ENCODE results near the gene NCOA6.
"Not testable (repeated sequence)": the region's sequence is repeated elsewhere in the genome, so short reads cannot be mapped to it uniquely, and the experiment has no call there.

Gene NCOA6

DNA sequence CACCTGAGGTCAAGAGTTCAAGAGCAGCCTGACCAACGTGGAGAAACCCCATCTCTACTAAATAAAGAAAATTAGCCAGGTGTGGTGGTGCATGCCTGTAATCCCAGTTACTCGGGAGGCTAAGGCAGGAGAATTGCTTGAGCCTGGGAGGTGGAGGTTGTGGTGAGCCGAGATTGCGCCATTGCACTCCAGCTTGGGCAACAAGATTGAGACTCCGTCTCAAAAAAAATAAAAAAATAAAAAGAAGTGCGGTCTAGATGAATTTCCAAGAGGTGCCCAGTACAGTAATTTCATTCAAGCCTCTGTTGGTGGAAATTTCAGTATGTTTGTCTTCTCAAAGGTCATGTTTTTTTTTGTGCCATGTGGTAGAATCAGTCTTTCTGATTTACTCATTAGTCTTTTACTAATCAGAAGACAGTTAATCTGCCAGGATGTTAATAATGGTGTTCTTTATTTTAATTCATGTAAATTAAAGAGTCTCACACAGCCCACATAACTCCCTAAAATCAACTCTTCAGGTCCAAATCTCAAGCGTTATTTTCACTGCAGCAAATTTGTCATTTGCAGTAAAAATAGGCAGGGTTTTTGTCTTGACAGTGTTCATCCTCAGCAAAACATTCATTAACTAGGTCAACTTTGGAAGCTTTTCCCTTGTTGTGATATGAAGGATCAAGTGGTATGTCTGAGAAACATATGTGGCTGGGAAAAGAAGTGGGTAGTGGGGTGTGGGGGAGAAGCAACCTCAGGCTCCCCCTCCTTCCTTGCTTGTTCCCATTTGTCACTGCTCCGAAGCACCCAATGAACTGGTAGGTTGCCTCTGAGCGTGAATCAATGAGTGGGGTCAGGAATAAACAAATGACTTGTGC lies 108.0 kb downstream of the NCOA6 start:
- DNase-seq = no peak

DNA sequence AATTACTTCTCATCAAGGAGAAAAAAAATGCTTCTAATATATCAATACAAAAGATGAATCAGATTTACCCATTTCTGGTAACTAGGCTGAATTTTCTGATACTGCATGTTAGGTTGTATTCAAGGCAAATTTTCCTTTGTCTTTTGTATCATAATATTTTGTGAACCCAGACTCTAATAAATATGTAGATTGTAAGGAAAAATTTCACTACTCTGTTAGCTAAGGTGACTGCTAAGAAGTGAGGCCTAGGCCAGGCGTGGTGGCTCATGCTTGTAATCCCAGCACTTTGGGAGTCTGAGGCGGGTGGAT lies 108.6 kb downstream of the NCOA6 start:
- DNase-seq = no peak

DNA sequence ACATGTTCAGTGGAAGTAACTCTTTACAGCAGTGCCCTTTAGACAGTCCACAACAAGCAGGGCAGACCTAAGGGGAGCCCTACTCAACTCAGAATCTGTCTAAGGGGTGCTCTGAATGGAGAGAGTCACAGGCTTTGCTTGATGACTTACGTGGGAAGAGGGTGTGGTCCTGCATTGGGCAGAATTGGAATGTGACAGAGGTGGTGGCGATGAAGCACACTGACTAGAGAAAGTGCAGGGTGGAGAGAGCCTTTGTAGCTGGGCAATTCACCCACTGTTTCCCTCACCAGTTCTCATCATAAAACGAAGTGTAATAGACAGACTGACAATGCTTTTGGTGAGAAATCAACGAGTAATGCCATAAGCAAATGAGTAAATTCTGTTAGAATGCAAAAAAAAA lies 110.1 kb downstream of the NCOA6 start:
- no peak for DNase-seq

DNA sequence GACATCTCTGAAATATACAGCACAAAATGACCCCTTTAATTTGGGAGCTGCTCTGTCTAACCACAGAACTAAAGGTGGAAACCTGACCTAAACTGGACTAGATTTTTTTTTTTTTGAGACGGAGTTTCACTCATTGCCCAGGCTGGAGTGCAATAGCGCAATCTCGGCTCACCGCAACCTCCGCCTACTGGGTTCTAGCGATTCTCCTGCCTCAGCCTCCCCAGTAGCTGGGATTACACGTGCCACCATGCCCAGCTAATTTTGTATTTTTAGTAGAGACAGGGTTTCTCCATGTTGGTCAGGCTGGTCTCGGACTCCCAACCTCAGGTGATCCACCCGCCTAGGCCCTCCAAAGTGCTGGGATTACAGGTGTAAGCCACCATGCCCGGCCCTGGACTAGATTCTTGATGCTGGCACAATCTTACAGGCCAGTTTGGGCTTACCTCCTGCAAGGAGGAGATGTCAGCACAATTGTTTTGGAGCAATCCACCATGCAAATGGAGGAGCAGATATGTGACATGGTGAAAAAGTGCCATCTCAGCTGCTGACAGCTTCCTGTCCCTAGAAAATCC lies 111.4 kb downstream of the NCOA6 start:
- DNase-seq = not testable (repeated sequence)

DNA sequence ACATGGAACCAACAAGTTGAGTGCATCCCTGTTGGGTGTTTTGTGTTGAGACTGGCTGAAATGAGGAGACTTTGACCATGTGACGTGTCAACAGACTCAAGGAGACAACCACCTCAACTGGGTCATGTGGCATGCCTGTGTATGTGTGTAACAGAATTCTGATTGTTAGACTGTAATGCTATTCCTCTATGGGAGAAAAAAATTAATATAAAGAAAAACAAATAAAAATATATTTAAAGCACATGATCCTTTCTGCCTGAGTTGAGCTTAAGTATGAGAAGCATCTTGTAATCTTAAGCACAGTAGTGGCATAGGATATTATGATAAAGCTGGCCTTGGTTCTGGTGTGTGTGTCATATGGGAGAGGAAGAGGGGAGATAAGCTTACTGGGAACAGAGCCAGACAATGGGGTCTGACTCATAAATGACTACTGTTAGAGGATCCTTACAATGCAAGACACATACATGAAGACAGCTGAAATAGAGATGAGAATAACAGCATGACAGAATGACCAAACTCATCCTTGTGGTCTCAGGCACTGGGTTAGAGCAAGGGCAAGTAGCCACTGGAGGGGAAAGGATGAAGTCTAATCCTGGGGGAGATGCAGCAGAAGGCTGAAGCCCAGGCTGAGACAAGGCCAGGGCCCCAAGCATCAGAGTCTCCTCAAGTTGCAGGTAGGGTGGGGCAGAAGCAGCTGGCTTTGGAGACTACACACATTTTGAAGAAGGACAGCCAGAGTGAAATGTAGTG lies 112.1 kb downstream of the NCOA6 start:
- DNase-seq = no peak

DNA sequence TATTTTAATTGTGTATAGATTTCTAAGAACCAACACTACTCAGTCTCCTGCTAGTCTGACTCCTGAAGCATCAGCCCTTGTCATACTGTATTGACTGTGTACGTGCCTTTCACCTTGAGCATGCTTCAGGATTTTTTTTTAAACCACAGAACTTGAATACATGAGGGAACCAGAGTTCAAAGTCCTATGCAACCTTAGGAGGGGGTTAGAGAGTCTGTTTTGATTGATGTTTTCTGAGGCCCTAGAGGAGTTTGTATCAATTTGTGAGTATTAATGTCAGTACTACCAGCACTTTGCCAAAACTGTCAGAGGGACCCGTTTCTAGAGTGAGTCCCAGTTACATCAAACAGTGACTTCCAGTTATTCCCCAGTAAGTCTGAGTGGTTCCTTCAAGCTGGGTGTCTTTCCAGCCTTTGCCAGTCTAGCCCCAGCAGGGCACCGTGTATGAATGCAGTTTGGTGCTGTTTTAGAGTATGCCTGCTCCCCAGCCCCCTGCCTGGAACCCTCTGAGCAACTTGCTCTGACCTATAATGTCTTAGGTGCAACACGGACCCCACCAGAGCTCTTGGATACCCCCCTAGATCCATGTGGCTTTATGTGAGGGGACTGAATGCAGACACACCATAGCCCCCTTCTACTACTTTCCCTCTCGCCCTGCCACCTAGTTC lies 112.8 kb downstream of the NCOA6 start:
- no peak for DNase-seq

DNA sequence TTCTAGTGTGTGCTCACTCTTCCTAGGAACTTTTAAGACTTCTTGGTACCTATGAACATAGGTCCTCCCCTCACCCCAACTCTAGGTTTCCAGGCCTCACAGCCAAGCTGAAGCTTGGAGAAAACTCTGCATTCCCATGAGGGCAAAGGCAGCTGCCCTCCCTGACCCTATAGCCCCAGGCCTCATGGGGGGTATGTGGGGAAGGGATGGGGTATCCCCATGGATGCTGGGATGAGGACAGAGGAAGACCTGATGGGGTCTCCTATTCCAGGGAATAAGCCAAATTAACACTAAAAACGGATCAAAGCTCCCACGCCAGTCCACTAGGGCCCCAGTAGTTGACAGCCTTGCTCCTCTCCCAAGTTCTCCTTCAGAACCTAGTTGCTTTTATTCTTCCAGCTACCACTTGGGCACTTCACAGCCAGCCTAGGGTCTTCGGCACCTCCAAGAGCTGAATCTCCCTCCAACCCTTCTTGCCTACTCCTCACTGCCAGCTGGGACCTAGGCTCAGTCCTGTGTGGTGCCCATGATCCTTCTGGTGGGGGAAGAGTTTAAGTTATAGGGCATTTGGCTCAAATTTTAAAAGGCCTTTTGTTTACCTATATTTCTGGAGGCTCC lies 113.5 kb downstream of the NCOA6 start:
- no peak for DNase-seq

DNA sequence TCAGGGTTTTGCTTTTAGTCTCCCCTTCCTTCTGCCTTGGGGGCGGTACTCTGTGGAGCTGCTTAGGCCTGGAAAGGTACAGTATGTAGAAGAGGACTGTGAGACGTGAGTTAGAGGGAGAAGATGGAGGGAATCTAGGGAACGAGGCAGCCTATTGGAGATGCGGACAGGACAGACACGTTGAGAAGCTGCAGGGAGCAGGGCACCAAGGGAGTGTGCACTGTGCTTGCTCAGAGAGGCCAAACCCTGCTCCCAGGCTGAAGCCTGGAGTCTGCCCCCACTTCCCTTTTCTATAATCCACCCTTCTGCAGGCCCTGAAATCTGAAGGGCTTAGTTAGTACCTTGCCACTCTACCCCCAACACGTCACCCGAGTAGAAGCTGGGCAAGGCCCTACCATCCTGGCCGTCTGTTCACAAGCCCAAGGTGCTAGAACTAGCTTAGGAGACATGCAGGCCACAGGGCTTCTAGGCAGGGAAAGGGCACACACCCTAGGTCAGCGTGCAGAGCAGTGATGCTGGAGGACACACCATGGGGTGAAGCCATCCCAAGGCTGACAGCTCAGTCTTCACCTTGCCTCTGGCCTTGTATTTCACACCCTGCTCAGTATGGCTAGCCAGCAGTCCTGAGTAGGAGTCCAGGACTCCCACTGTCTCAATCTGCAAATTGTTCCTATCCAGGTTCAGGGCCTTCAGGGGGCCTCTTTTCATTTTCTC lies 114.4 kb downstream of the NCOA6 start:
- DNase-seq = peak in 1 of 2 experiments; percentile 23

DNA sequence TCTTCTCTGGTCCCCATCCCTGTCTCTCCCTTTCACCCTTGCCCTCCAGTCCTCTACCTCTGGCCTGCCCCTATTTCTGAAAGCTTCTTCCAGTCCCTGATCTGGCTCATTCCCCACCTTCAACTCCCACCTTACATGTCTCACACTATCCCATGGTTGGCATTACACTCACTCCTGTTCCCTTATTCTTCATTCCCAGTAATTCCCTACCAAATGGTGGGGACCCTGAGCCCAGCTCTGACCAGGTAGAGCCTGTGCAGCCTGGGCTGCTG lies 114.9 kb downstream of the NCOA6 start:
- DNase-seq = no peak

DNA sequence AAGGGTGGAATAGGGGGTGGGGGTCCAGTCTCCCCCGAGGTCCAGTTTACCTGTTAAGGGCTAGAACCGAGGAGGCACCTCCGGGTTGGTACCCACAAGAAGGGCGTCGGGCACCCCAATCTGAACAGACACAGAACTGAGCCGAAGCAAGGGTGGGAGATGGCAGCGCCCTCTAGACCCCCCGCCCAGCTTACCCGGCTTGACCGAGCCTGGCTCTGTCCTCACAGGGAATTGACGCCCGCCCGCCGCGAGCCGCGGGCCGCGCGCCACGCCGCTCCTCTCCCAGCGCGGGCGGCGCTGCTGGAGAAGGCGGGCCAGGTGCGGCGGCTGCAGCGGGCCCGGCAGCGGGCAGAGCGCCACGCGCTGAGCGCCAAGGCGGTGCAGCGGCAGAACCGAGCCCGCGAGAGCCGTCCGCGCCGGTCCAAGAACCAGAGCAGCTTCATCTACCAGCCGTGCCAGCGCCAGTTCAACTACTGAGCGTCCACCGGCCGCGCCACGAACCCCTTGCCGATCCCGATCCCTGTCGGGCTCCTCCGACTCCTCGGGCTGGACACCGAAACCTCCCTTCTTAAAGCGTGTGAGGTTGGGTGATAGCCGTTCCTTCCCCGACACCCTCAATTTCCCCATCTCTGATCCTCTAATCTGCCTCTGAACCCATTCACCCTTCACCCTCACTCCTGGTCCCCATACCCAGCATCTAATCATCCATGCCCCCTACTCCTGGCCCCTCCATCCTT lies 115.5 kb downstream of the NCOA6 start:
- peak; percentile 78 to 95 for DNase-seq

DNA sequence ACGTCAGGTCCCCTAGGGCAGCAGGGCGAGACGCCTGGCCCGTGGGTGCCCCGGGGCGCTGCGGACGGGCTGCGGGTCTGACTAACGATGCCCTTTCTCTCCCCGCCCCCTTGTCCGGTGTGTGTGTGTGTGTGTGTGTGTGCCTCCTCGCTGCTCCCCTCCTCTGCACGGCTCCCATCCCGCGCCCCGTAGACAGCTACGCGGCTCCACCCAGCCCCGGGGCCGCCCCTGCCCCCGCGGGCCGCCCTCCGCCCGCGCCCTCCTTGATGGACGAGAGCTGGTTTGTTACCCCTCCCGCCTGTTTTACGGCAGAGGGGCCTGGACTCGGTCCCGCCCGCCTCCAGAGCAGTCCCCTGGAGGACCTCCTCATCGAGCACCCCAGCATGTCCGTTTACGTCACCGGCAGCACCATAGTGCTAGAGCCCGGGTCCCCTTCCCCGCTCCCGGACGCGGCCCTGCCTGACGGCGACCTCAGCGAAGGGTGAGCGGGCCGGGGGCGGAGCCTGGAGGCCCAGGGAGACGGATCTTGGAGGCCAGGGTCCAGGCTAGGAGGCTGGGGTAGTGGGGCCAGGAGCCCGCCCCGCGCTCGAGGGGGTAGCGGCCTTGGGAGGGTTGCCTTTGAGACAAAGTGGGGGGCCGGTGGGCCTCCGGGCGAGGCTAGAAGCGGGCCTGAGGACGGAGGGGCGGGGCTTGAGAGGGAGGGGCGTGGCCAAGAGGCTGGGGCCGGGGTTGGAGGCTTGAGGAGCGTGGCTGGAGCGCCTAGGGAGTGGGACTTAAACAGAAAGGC lies 116.2 kb downstream of the NCOA6 start:
- peak; percentile 78 to 95 for DNase-seq

DNA sequence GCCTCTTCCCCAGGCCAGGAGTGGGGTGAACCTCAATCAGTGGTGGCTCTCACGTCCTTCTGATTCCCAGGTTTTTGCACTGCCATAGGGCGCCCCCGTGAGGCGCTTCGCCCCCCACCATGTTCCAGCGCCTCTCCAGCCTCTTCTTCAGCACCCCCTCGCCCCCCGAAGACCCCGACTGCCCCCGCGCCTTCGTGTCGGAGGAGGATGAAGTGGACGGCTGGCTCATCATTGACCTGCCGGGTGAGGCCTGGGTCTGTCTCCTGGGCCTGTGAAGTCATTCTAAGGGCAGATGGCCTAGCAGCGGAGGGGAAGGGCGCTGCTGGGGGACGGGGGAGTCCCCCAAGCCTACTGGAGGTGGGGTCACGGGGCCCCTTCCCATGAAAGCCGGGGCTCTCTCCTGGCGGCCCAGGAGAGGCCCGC lies 116.8 kb downstream of the NCOA6 start:
- peak in 1 of 2 experiments; percentile 65 for DNase-seq

DNA sequence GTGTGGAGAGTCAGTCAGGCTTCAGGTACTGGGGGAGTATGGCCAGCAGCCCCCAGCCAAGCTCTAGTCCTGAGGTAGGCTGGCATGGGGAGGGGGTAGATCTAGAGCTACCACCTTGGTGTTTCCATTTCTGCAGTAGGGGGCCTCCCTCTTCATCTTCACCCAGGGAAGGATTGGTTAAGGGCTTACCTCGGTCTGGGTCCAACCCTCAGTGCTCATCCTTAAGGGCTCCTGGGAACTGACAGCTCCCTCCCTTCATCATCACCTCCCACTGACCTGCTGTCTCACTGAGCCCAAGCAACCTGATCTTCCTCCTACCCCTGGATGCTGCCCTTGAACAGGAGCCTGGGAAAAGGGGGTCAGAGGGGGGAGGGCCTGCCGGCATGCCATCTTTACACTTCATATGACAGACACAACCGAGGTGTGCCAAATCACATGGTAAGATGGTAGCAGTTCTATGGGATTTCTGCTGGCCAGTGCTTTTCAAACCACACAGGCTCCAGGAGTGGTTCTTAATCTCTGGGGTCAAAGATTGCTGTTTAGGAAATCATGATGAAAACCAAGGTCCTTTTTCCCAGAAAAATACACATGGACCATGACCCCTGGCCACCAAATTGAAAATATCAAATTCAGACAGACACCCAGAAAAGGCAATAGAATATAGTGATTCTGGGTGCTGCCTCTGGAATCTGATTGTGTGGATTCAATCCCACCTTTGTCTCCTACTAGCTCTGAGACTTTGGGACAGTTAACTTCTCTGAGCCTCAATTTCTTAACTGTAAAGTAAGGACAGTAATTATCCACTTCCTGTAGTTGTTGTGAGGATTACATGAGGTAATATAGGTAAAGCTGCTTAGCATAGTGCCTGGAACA lies 118.3 kb downstream of the NCOA6 start:
- DNase-seq = no peak

DNA sequence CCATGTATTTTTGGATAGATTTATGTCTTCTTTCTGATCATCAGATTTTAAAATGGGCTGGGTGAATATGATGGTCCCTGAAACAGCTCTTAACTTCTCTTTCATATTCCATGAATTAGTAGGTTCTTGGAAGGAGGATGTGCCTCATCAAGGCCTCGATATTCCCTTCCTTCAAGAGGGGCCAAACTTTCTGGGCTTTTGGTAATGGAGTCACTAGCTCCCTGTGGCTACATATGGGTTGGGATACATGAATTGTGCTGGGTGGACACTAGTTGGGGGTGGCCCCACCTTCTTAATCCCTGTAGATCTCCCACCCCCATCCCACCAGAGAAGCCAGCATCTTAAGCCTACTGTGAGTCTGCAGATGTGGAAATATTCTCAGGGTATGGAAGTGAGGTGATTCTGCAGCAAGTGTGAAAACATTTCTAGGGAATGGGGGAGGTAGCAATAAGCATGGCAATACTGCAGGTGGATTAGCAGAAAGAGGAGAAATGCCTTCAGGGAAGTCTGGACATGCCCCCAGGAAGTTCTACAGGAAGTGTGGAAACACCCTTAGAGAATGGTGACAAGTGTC lies 119.1 kb downstream of the NCOA6 start:
- DNase-seq = no peak

DNA sequence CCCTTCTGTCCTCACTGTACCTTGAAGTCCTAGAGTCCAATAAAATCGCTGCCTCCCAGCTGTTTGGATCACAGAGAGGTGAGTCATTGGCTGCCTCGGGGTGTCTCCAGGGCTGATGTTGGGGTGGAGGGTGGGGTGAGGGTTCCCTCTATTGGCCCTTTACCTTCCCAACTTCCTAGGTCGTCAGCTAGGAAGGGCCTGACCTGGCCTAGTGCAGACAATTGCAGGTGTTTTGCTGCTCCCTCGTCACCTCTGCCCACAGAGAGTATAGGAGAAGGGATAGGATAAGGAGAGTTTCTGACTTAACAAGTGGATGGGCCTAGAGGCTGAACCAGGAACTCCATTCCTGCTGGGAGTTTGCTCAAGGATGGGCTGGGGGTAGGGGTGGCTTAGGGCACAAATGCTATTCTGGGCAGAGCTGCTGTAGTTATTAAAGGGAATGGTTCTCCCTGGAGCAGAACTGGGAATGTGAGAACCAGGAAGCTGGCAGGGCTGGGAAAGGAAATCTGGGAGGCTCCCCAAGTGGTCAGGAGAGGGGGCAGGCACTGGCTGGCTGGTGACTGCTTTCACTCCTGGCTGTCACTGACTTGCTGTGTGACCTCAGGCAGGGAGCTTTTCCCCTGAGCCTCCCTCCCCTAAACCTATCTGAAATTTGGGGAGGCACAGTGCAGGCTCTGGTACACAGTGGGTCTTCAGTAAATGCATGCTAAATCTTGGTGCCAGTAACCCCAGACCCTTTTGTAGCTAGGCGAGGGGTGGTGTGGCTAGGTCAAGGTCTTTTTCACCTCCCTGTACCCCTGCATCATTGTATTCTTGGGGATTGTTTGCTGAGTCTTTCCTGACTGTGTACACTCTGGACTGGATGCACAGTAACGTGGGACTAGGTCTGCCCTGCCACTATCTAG lies 119.8 kb downstream of the NCOA6 start:
- peak; percentile 6 to 35 for DNase-seq

DNA sequence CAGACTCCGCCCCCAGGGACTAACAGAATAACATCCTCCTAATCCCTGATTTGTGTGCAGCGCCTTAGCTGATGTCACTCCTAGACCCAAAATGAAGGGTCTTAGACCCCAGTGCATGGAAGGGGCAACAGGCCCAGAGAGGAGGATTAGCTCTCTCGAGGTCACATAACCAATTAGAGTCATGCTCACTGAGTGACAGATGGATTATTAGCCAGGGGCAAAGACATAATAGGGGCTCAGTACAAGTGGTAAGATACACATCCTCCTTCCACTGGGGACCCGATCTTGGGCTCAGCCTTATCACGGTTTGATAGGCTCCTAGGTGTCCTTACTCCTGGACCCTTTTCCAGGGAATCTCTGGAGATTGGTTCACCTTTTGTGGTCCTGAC lies 120.4 kb downstream of the NCOA6 start:
- DNase-seq = no peak

DNA sequence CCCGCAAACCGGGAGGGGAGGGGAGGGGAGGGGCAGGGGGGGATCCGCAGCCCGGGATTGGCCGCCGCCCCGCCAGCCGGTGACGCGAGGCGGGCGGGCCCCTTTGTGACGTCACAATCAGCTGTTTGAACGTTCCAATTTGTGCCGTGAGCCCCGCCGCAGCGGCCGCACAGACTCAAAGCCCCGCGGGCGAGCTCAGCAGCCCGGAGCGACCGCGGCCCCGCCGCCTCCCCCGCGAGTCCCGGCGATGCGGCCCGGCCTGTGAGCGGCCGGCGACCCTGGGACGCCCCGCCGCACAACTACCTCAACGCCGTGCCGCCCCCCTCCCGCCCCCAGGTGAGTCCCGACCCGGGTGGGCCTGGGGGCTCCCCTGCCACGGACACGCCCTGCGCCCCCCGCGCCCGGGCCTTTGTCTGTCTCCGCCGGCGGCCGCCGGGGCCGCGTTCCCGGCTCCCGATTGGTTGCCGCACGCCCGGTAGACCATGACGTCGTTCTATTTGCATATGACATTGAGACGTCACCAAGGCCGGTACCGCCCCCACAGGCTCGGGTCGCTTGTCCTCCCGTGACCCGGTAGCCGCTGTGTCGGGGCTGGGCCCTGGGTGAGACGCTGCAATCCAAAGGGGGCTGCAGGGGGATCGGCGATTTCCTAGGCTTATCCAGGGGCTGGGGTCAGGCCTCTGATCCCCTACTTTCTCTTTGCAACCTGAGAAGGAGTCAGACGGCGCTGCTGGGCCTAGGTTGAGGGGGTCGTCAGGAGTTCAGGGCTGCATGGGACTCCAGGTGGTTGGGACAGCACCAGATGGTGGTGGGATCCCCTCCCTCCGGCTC lies 121.1 kb downstream of the NCOA6 start, which contains the start of gene TP53INP2:
TSS of gene TP53INP2 (plus strand) at position 168 of the 831 bp plus-strand sequence. CDS start 4,396 bp downstream, outside the sequence.
- peak; percentile 65 to 94 for DNase-seq

All from NCI-H526 (cell line).